H9 (cell line): ENCODE measurements around the gene GPD1. TPM values are rescaled to one million over a fixed set of nuclear protein-coding genes. Genes with fewer than 3 reads are reported as not detected.

Experiments
- DNase-seq: peaks from one replicate; pipeline ENCODE4 v3.0.0-alpha.2; 2017
- H2AFZ ChIP-seq: one replicate; pipeline ENCODE4 v1.6.1; 2013; ENCODE audit warnings: mild to moderate bottlenecking, low read length, control low read depth, moderate library complexity
- H2AK5ac ChIP-seq: 2 replicates; pipeline ENCODE4 v1.6.1; 2013; ENCODE audit warnings: low read length, control low read depth, mixed read lengths; ENCODE audit not compliant: insufficient read length
- H2BK120ac ChIP-seq: one replicate; pipeline ENCODE4 v1.6.1; 2013; ENCODE audit warnings: low read depth, mild to moderate bottlenecking, low read length, control low read depth, inconsistent platforms; ENCODE audit not compliant: poor library complexity, severe bottlenecking
- H2BK12ac ChIP-seq: 2 replicates; pipeline ENCODE4 v1.6.1; 2013; ENCODE audit warnings: low read length, control low read depth, mixed read lengths, low read depth; ENCODE audit not compliant: insufficient read length
- H2BK15ac ChIP-seq: 2 replicates; pipeline ENCODE4 v1.6.1; 2013; ENCODE audit warnings: low read depth, low read length, control low read depth
- H2BK20ac ChIP-seq: one replicate; pipeline ENCODE4 v1.6.1; 2013; ENCODE audit warnings: low read depth, mild to moderate bottlenecking, low read length, control low read depth, inconsistent platforms; ENCODE audit not compliant: poor library complexity, severe bottlenecking
- H2BK5ac ChIP-seq: 2 replicates; pipeline ENCODE4 v1.6.1; 2013; ENCODE audit warnings: low read length, control low read depth, mixed read lengths; ENCODE audit not compliant: insufficient read length
- H3K14ac ChIP-seq: 2 replicates; pipeline ENCODE4 v1.6.1; 2013; ENCODE audit warnings: low read length, control low read depth; ENCODE audit not compliant: insufficient read depth
- H3K18ac ChIP-seq: 2 replicates; pipeline ENCODE4 v1.6.1; 2013; ENCODE audit warnings: low read depth, mild to moderate bottlenecking, mixed read lengths, low read length, control low read depth; ENCODE audit not compliant: insufficient read length
- H3K23ac ChIP-seq: 2 replicates; pipeline ENCODE4 v1.6.1; 2013; ENCODE audit warnings: low read length, control low read depth, mixed read lengths, low read depth; ENCODE audit not compliant: insufficient read length
- H3K23me2 ChIP-seq: 2 replicates; pipeline ENCODE4 v1.6.1; 2013; ENCODE audit warnings: low read depth, mild to moderate bottlenecking, mixed read lengths, low read length, control low read depth; ENCODE audit not compliant: insufficient read length, poor library complexity, severe bottlenecking
- H3K27ac ChIP-seq: 2 replicates; pipeline ENCODE4 v1.5.1; 2013; ENCODE audit warnings: low read length, control low read depth, mixed read lengths, low read depth; ENCODE audit not compliant: insufficient read length
- H3K27me3 ChIP-seq: 2 replicates; pipeline ENCODE4 v1.6.1; 2013; ENCODE audit warnings: low read length, control low read depth, inconsistent platforms; ENCODE audit not compliant: insufficient read depth
- H3K4ac ChIP-seq: 2 replicates; pipeline ENCODE4 v1.6.1; 2013; ENCODE audit warnings: low read depth, mild to moderate bottlenecking, control low read depth, inconsistent platforms, low read length, moderate library complexity
- H3K4me1 ChIP-seq: 2 replicates; pipeline ENCODE4 v1.6.1; 2013; ENCODE audit warnings: low read length, control low read depth, inconsistent platforms; ENCODE audit not compliant: insufficient read depth
- H3K4me2 ChIP-seq: 2 replicates; pipeline ENCODE4 v1.6.1; 2013; ENCODE audit warnings: low read length, control low read depth, mixed read lengths; ENCODE audit not compliant: insufficient read length, insufficient read depth
- H3K56ac ChIP-seq: 2 replicates; pipeline ENCODE4 v1.6.1; 2013; ENCODE audit warnings: low read depth, mild to moderate bottlenecking, mixed read lengths, low read length, control low read depth; ENCODE audit not compliant: insufficient read length
- H3K79me1 ChIP-seq: 2 replicates; pipeline ENCODE4 v1.6.1; 2013; ENCODE audit warnings: low read depth, mild to moderate bottlenecking, moderate library complexity, low read length, control low read depth, inconsistent platforms; ENCODE audit not compliant: insufficient read depth, poor library complexity, severe bottlenecking
- H3K79me2 ChIP-seq: 2 replicates; pipeline ENCODE4 v1.6.1; 2013; ENCODE audit warnings: low read length, control low read depth, inconsistent platforms; ENCODE audit not compliant: insufficient read depth
- H3K9ac ChIP-seq: 2 replicates; pipeline ENCODE4 v1.6.1; 2013; ENCODE audit warnings: low read length, control low read depth, mixed read lengths; ENCODE audit not compliant: insufficient read length; ENCODE audit errors: extremely low read depth
- H3K9me3 ChIP-seq: one replicate; pipeline ENCODE4 v1.6.1; 2013; ENCODE audit warnings: low read depth, low read length, inconsistent platforms; ENCODE audit not compliant: control insufficient read depth
- H3T11ph ChIP-seq: one replicate; pipeline ENCODE4 v1.6.1; 2013; ENCODE audit warnings: mild to moderate bottlenecking, low read length, control low read depth, inconsistent platforms
- H4K20me1 ChIP-seq: one replicate; pipeline ENCODE4 v1.6.1; 2013; ENCODE audit not compliant: control insufficient read depth, insufficient read length, insufficient read depth
- H4K5ac ChIP-seq: 2 replicates; pipeline ENCODE4 v1.6.1; 2013; ENCODE audit warnings: low read depth, mild to moderate bottlenecking, mixed read lengths, low read length, control low read depth; ENCODE audit not compliant: insufficient read length
- H4K8ac ChIP-seq: replicated peaks from 2 replicates; pipeline ENCODE4 v1.6.1; 2013; ENCODE audit warnings: low read length, control low read depth, mixed read lengths, low read depth; ENCODE audit not compliant: insufficient read length
- H4K91ac ChIP-seq: 2 replicates; pipeline ENCODE4 v1.6.1; 2013; ENCODE audit warnings: low read depth, mild to moderate bottlenecking, moderate library complexity, mixed read lengths, low read length, control low read depth; ENCODE audit not compliant: insufficient read length
- H3K27ac Mint-ChIP-seq, 3 experiments: 2 replicates in 2 of 3; 3 replicates in 1 of 3; pipeline ENCODE4 v1.8.0; 2020 to 2021; ENCODE audit warnings: mixed read lengths in 3 of 3, mild to moderate bottlenecking in 1 of 3, moderate library complexity in 1 of 3
- H3K27me3 Mint-ChIP-seq: 2 replicates; pipeline ENCODE4 v1.8.0; 2021; ENCODE audit warnings: low read depth, mild to moderate bottlenecking, moderate library complexity, mixed read lengths
- H3K36me3 Mint-ChIP-seq, 3 experiments: 2 replicates in 2 of 3; 3 replicates in 1 of 3; pipeline ENCODE4 v1.8.0; 2020 to 2021; ENCODE audit warnings: low read depth in 3 of 3, mixed read lengths in 3 of 3; ENCODE audit not compliant: insufficient read depth in 1 of 3
- H3K4me1 Mint-ChIP-seq, 2 experiments: 2 replicates each; pipeline ENCODE4 v1.8.0; 2020; ENCODE audit warnings: mixed read lengths in 2 of 2
- H3K4me3 Mint-ChIP-seq, 2 experiments: 2 replicates in 1 of 2; 3 replicates in 1 of 2; pipeline ENCODE4 v1.8.0; 2020 to 2021; ENCODE audit warnings: mild to moderate bottlenecking in 2 of 2, mixed read lengths in 2 of 2, moderate library complexity in 1 of 2
- H3K9me3 Mint-ChIP-seq, 2 experiments: 2 replicates in 1 of 2; 3 replicates in 1 of 2; pipeline ENCODE4 v1.8.0; 2020; ENCODE audit warnings: mild to moderate bottlenecking in 2 of 2, mixed read lengths in 2 of 2, moderate library complexity in 1 of 2
- CTCF ChIP-seq: fragments of 200-600 bp; sonication (generic); conservative IDR thresholded peaks from 3 replicates; pipeline ENCODE4 v1.8.0; 2021; ENCODE audit warnings: antibody characterized with exemption, mild to moderate bottlenecking
- WGBS: extraction: QIAGEN DNeasy Blood & Tissue Kit; methylation state at CpG from one replicate; pipeline ENCODE4 v1.1.7; 2013; ENCODE audit warnings: missing lambda C conversion rate, low lambda C conversion rate, mixed read lengths; ENCODE audit not compliant: insufficient read length; ENCODE audit errors: extremely low coverage; 5-methylcytosine and 5-hydroxymethylcytosine counted together
- total RNA-seq: library from RNA; stranded (reverse); gene quantifications from 2 replicates; pipeline ENCODE4 v1.2.1, GENCODE V29; 2021

GPD1 gene
- total RNA-seq, 1 experiment from 2014 or later = 0.70 TPM

GRCh38 chr12:50061171-50061570 lies 42.6 kb upstream of the GPD1 start:
- Histone ChIP-seq H3K27me3 (peaks cover 29% of the 10 kb centered on the region; the same call in 1 of the 2 replicates), H3K56ac (no peak overlapping the region), H2BK12ac (no peak overlapping the region), H2BK15ac (no peak overlapping the region), H2AK5ac (no peak overlapping the region), H3K4ac (no peak overlapping the region), H2BK20ac (no peak overlapping the region), H4K5ac (no peak overlapping the region), H3K9me3 (no peaks in the 10 kb centered on the region), H3T11ph (no peak overlapping the region), H4K20me1 (no peaks in the 10 kb centered on the region), H3K4me2 (no peak overlapping the region), H2BK120ac (no peak overlapping the region), H3K18ac (no peak overlapping the region), H3K27ac (no peak overlapping the region), H4K8ac (no peak overlapping the region), H3K79me1 (no peaks in the 10 kb centered on the region), H4K91ac (no peak overlapping the region), H3K9ac (no peak overlapping the region), H3K14ac (no peak overlapping the region), H3K79me2 (no peaks in the 10 kb centered on the region), H3K4me1 (no peaks in the 10 kb centered on the region), H2BK5ac (no peak overlapping the region), H3K23me2 (peaks cover under 1% of the 10 kb centered on the region), H2AFZ (no peak overlapping the region), H3K23ac (no peak overlapping the region)
- H3K4me3 Mint-ChIP-seq = no peak overlapping the region
- no peaks in the 10 kb centered on the region for H3K36me3 Mint-ChIP-seq
- H3K9me3 Mint-ChIP-seq = peaks cover 0 to 2% of the 10 kb centered on the region in 2 experiments; a peak in 1 of 5 replicates
- peaks cover 76% of the 10 kb centered on the region for H3K27me3 Mint-ChIP-seq
- TF ChIP-seq CTCF = no peak
- no peak overlapping the region for H3K27ac Mint-ChIP-seq
- WGBS = no CpG with 5 or more reads among the region's 2 CpGs
- DNase-seq = no peak
- H3K4me1 Mint-ChIP-seq = peaks cover 10 to 16% of the 10 kb centered on the region in 2 experiments
